Amniotic stem cell (primary cell): Measurements from ENCODE around the gene EMC8.
A peak's percentile ranks its signal among the peaks of the same experiment; 100 is the strongest.
"Not testable (repeated sequence)": the region's sequence is repeated elsewhere in the genome, so short reads cannot be mapped to it uniquely, and the experiment has no call there.

Source experiments
- DNase-seq: peaks from one replicate; lab custom pipeline; 2025; lab: John Stamatoyannopoulos, UW

The EMC8 gene

GRCh38 chr16:85799497-85800320, at the start of gene EMC8, which contains the start of gene COX4I1:
Gene EMC8, minus strand, starts transcription at chr16:85799544. Its CDS starts 249 bp downstream, at chr16:85799295.
Gene COX4I1, plus strand, starts transcription at chr16:85799695. Its CDS starts 1,511 bp downstream, at chr16:85801206.
- DNase-seq: peak; percentile 89

GRCh38 chr16:85848986-85849385, 49.6 kb upstream of the EMC8 start:
- no peak for DNase-seq

- DNase-seq: no peak
Observed at GRCh38 chr16:85847681-85848601, 48.6 kb upstream of the EMC8 start.

- no peak for DNase-seq
Observed at GRCh38 chr16:85847036-85847435, 47.7 kb upstream of the EMC8 start.

- no peak for DNase-seq
Observed at GRCh38 chr16:85846461-85846860, 47.1 kb upstream of the EMC8 start.

GRCh38 chr16:85845266-85845665, 45.9 kb upstream of the EMC8 start:
- no peak for DNase-seq

GRCh38 chr16:85844786-85845185, 45.4 kb upstream of the EMC8 start:
- DNase-seq: no peak

- DNase-seq: no peak
Observed at GRCh38 chr16:85844169-85844481, 44.8 kb upstream of the EMC8 start.

GRCh38 chr16:85843471-85844168, 44.3 kb upstream of the EMC8 start:
- DNase-seq: no peak

- DNase-seq: no peak
Observed at GRCh38 chr16:85842848-85843247, 43.5 kb upstream of the EMC8 start.

- DNase-seq: no peak
Observed at GRCh38 chr16:85842435-85842834, 43.1 kb upstream of the EMC8 start.

- DNase-seq: no peak
Observed at GRCh38 chr16:85840801-85841200, 41.5 kb upstream of the EMC8 start.

- no peak for DNase-seq
Observed at GRCh38 chr16:85840395-85840794, 41.1 kb upstream of the EMC8 start.

- DNase-seq: no peak
Observed at GRCh38 chr16:85839681-85840240, 40.4 kb upstream of the EMC8 start.

GRCh38 chr16:85838876-85839585, 39.7 kb upstream of the EMC8 start:
- DNase-seq: no peak

- DNase-seq: no peak
Observed at GRCh38 chr16:85838381-85838780, 39.0 kb upstream of the EMC8 start.

- DNase-seq: not testable (repeated sequence)
Observed at GRCh38 chr16:85837654-85838053, 38.3 kb upstream of the EMC8 start.

- DNase-seq: no peak
Observed at GRCh38 chr16:85836706-85837582, 37.6 kb upstream of the EMC8 start.

- no peak for DNase-seq
Observed at GRCh38 chr16:85835956-85836705, 36.8 kb upstream of the EMC8 start.
